IMR-90 (cell line): ENCODE results near the gene RIC8A. TPM values are rescaled to one million over a fixed set of nuclear protein-coding genes. Genes with fewer than 3 reads are reported as not detected.

ENCODE experiments used
- ATAC-seq: fragments of 200-7000 bp; cut with Tn5 transposase; 2 replicates; pipeline ENCODE4 v1.9.1; 2020; ENCODE audit warnings: low read depth, mild to moderate bottlenecking, moderate library complexity
- BruUV-seq: library from RNA; stranded (reverse); fragments of 400-500 nt; replicated peaks from 2 replicates; lab custom pipeline; 2021; lab: Mats Ljungman, UMichigan
- CTCF ChIA-PET: fragments of 300-600 bp; formaldehyde crosslinking; extraction: SDS; loops from one replicate; lab custom pipeline; 2021; ENCODE audit warnings: antibody characterized with exemption; lab: Yijun Ruan, JAX
- POLR2A ChIA-PET: fragments of 300-600 bp; sonication (Branson Sonifier 250); formaldehyde crosslinking; loops from one replicate; lab custom pipeline; 2022; ENCODE audit warnings: antibody characterized with exemption; ENCODE audit not compliant: unreplicated experiment; lab: Charles Lee
- DNase-seq: peaks from one replicate; pipeline ENCODE4 v3.0.0; 2013
- H2AFZ ChIP-seq: replicated peaks from 2 replicates; pipeline ENCODE3; 2013; ENCODE audit warnings: low read length, mild to moderate bottlenecking; ENCODE audit not compliant: poor library complexity
- H2AK5ac ChIP-seq: 2 replicates; pipeline ENCODE4 v1.6.1; 2013; ENCODE audit warnings: low read depth, low read length, inconsistent platforms
- H2AK9ac ChIP-seq: replicated peaks from 2 replicates; pipeline ENCODE3; 2013; ENCODE audit warnings: mild to moderate bottlenecking, low read depth, low read length, moderate library complexity; ENCODE audit not compliant: poor library complexity
- H2BK120ac ChIP-seq: 2 replicates; pipeline ENCODE4 v1.6.1; 2013; ENCODE audit warnings: low read depth, low read length, inconsistent platforms
- H2BK15ac ChIP-seq: 3 replicates; pipeline ENCODE4 v1.6.1; 2013; ENCODE audit warnings: low read depth, low read length, inconsistent platforms
- H2BK20ac ChIP-seq: 2 replicates; pipeline ENCODE4 v1.6.1; 2013; ENCODE audit warnings: low read depth, mild to moderate bottlenecking, inconsistent platforms, low read length, moderate library complexity
- H2BK5ac ChIP-seq: 2 replicates; pipeline ENCODE4 v1.6.1; 2013; ENCODE audit warnings: mild to moderate bottlenecking, low read depth, low read length, inconsistent platforms; ENCODE audit not compliant: poor library complexity, severe bottlenecking
- H3K14ac ChIP-seq: replicated peaks from 2 replicates; pipeline ENCODE4 v1.6.1; 2013; ENCODE audit warnings: low read depth, low read length, inconsistent platforms
- H3K18ac ChIP-seq: 2 replicates; pipeline ENCODE4 v1.6.1; 2013; ENCODE audit warnings: low read depth, low read length, control low read depth
- H3K23ac ChIP-seq: 2 replicates; pipeline ENCODE4 v1.6.1; 2013; ENCODE audit warnings: low read depth, low read length, inconsistent platforms
- H3K27ac ChIP-seq: 2 replicates; pipeline ENCODE4 v1.5.1; 2013; ENCODE audit warnings: mild to moderate bottlenecking, control low read depth, low read length; ENCODE audit not compliant: insufficient read depth
- H3K27me3 ChIP-seq: 2 replicates; pipeline ENCODE4 v1.6.1; 2013; ENCODE audit warnings: low read length; ENCODE audit not compliant: control insufficient read depth, insufficient read depth
- H3K36me3 ChIP-seq: 2 replicates; pipeline ENCODE4 v1.6.1; 2013; ENCODE audit warnings: low read length, mixed read lengths; ENCODE audit not compliant: control insufficient read depth, insufficient read depth
- H3K4ac ChIP-seq: 2 replicates; pipeline ENCODE4 v1.6.1; 2013; ENCODE audit warnings: low read depth, low read length, inconsistent platforms
- H3K4me1 ChIP-seq: 2 replicates; pipeline ENCODE4 v1.6.1; 2013; ENCODE audit warnings: low read length, mixed read lengths; ENCODE audit not compliant: control insufficient read depth, insufficient read depth
- H3K4me2 ChIP-seq: 2 replicates; pipeline ENCODE4 v1.6.1; 2013; ENCODE audit warnings: low read depth, mild to moderate bottlenecking, control low read depth, low read length, moderate library complexity
- H3K4me3 ChIP-seq: 2 replicates; pipeline ENCODE4 v1.5.1; 2013; ENCODE audit warnings: low read depth, mild to moderate bottlenecking, control low read depth, low read length, moderate library complexity; ENCODE audit not compliant: insufficient read depth
- H3K56ac ChIP-seq: 2 replicates; pipeline ENCODE4 v1.6.1; 2013; ENCODE audit warnings: low read length, inconsistent platforms; ENCODE audit not compliant: insufficient read depth; ENCODE audit errors: extremely low read depth
- H3K79me1 ChIP-seq, 2 experiments: 2 replicates each; pipeline ENCODE4 v1.6.1; 2013; ENCODE audit warnings: low read length in 2 of 2, inconsistent platforms in 1 of 2, low read depth in 1 of 2
- H3K9ac ChIP-seq: 2 replicates; pipeline ENCODE4 v1.6.1; 2013; ENCODE audit warnings: low read depth, low read length, control low read depth
- H3K9me1 ChIP-seq: 2 replicates; pipeline ENCODE4 v1.6.1; 2013; ENCODE audit warnings: low read length, inconsistent platforms; ENCODE audit not compliant: insufficient read depth
- H3K9me3 ChIP-seq: 2 replicates; pipeline ENCODE4 v1.6.1; 2013; ENCODE audit warnings: low read length; ENCODE audit not compliant: control insufficient read depth, insufficient read depth
- H4K20me1 ChIP-seq: 2 replicates; pipeline ENCODE4 v1.6.1; 2013; ENCODE audit warnings: low read length, inconsistent platforms; ENCODE audit not compliant: insufficient read depth
- H4K5ac ChIP-seq: 2 replicates; pipeline ENCODE4 v1.6.1; 2013; ENCODE audit warnings: mild to moderate bottlenecking, low read depth, low read length, control low read depth
- H4K8ac ChIP-seq, 2 experiments: 2 replicates each; pipeline ENCODE4 v1.6.1; 2013; ENCODE audit warnings: low read depth in 2 of 2, low read length in 2 of 2, control low read depth in 1 of 2, inconsistent platforms in 1 of 2
- H4K91ac ChIP-seq: 2 replicates; pipeline ENCODE4 v1.6.1; 2013; ENCODE audit warnings: low read depth, low read length, inconsistent platforms; ENCODE audit not compliant: insufficient read depth
- CEBPB ChIP-seq: IDR thresholded peaks from 2 replicates; pipeline ENCODE4 v1.6.1; 2012; ENCODE audit warnings: low read depth, low read length, improper control_type of control experiment
- FOS ChIP-seq: fragments of 150-350 bp; IDR thresholded peaks from 2 replicates; pipeline ENCODE4 v1.6.1; 2016; ENCODE audit warnings: low read depth, low read length
- MAFK ChIP-seq: IDR thresholded peaks from 2 replicates; pipeline ENCODE4 v1.6.1; 2012; ENCODE audit warnings: low read depth, low read length, improper control_type of control experiment
- MAZ ChIP-seq: IDR thresholded peaks from 2 replicates; pipeline ENCODE4 v1.6.1; 2012; ENCODE audit warnings: low read depth, mild to moderate bottlenecking, low read length, improper control_type of control experiment, moderate library complexity, borderline replicate concordance
- MXI1 ChIP-seq: IDR thresholded peaks from 2 replicates; pipeline ENCODE4 v1.6.1; 2012; ENCODE audit warnings: low read depth, mild to moderate bottlenecking, low read length, moderate library complexity, borderline replicate concordance
- NFE2L2 ChIP-seq: fragments of 150-350 bp; IDR thresholded peaks from 2 replicates; pipeline ENCODE4 v1.6.1; 2016; ENCODE audit warnings: low read depth, mild to moderate bottlenecking, low read length
- RAD21 ChIP-seq: IDR thresholded peaks from 2 replicates; pipeline ENCODE4 v1.6.1; 2012; ENCODE audit warnings: low read length, improper control_type of control experiment
- RFX5 ChIP-seq: IDR thresholded peaks from 2 replicates; pipeline ENCODE4 v1.8.0; 2012; ENCODE audit warnings: low read depth, mild to moderate bottlenecking, low read length, moderate library complexity
- WGBS, 2 experiments: methylation state at CpG; one replicate each; pipeline versions ENCODE4 v1.1.5 to v1.1.7; 2013; ENCODE audit warnings: missing lambda C conversion rate in 2 of 2; ENCODE audit not compliant: insufficient read length in 1 of 2; ENCODE audit errors: extremely low coverage in 2 of 2; 5-methylcytosine and 5-hydroxymethylcytosine counted together
- dilution Hi-C: fragments of 300-500 bp; cut with HindIII; formaldehyde crosslinking; loops from one replicate; pipeline ENCODE4 v1.14.3; 2018; ENCODE audit warnings: low sequenced_read_pairs; ENCODE audit not compliant: unreplicated experiment
- in situ Hi-C: fragments of 300-500 bp; cut with MboI; formaldehyde crosslinking; loops from 3 replicates; pipeline ENCODE4 v1.14.3; 2019; ENCODE audit warnings: low sequenced_read_pairs, inconsistent platforms, mixed read lengths
- intact Hi-C: fragments of 100-400 bp; cut with micrococcal nuclease; formaldehyde crosslinking; loops from 2 replicates; pipeline ENCODE4 v1.10.0; 2022
- polyA plus RNA-seq, 3 experiments: library from polyadenylated mRNA; depleted of rRNA; stranded (reverse); fragments of >200 nt; gene quantifications; 2 replicates each; pipeline ENCODE4 v1.2.3, GENCODE V29; 2012; ENCODE audit warnings: low replicate concordance in 1 of 3
- total RNA-seq: library from RNA; depleted of rRNA; stranded (reverse); fragments of >200 nt; gene quantifications from 2 replicates; pipeline ENCODE4 v1.2.3, GENCODE V29; 2012
- TF ChIP-seq, protein P1 (sequence below): conservative IDR thresholded peaks from 2 replicates; pipeline ENCODE4 v1.5.1; 2012; ENCODE audit warnings: mild to moderate bottlenecking, low read depth, low read length, improper control_type of control experiment
- TF ChIP-seq, protein P2 (sequence below): fragments of 150-350 bp; IDR thresholded peaks from 2 replicates; pipeline ENCODE4 v1.6.1; 2017; ENCODE audit warnings: mild to moderate bottlenecking, antibody characterized with exemption, low read length, low read depth

RIC8A gene
- total and polyA plus RNA-seq, 2 of the 4 experiments (the other 2 are of a cell fraction), result 129 to 188 TPM

DNA sequence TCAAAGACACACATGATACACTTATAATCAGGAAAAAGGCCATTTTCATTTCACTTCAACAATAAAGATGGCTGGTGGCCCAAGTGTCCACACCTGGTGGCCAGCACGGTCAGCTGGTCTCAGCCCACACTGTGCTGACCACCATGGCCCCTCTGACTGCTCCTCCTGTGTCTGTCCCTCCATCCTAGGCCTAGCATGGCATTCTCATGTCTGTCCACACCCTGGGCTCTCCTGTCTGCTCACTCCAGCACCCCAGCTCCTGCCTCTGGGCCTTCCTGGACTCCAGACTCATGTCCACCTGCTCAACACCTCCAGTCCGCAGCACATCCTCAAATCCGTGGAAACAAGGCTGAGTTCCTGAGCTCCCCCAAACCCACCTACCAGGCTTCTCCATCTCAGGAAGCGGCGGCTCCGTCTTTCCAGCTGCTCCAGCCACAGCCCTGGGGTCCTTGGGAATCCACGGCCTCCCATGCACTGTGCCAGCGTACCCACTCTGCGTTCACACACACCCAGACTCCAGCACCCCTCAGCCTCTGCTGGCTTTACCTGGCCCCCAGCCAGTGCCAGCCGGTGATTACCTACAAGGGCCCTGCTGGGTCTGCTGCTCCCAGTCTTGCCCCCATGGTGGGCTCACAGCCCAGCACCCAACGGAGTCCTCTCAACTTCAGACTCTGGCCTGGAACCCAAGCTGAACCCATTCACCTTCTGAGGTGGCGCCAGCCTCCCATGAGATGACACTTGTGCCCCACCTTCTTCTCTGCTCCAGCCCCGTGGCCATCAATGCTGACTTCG lies 14.7 kb downstream of the RIC8A start (continued):
- no peak for TF ChIP-seq RAD21

DNA sequence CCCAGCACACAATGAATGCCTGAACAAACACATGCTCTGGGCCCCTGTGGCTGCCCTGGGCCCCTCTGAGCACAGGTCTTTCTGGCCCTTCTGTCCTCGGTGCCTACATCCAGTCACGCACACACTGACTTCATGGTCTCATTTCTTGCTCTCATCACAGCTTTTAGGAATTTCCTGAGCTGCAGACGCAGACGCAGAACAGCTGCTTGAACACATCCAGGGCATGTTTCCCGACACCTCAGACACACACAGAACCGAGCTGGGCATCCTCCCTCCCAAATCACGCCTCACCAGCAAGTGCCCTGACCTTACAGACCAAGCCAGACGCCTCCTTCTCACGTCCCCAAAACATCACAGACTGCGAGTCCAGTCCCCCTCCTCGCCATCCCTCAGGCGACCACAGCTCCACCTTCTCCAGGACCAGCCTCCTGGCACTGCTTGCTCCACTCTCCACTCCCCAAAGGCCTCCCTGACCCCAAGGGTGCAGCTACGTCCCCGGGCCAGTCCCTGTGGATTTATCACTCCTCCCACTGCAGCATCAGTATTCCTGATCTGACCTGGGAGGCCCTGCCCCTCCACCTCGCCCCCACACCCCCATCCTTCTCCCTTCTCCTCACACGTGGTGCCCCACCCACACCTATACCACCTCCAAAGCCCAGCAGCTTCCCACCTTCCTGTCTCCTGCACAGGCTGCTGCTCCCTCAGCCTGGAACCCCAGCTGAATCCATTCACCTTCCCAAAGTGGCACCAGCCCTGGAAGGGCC lies 15.7 kb downstream of the RIC8A start:
- ChIA-PET CTCF (no interaction called here), POLR2A (no interaction called here)
- intact Hi-C loops, result no loop called here
- H3K4me1 ChIP-seq, result peaks cover 3% of the 10 kb centered on the region; the same call in 1 of the 2 replicates
- no peak overlapping the region for H4K5ac ChIP-seq
- H3K4me3 ChIP-seq, result no peak overlapping the region
- H2AK5ac ChIP-seq, result no peak overlapping the region
- ATAC-seq (peak; percentile 61), DNase-seq (peak; percentile 56)
- H3K56ac ChIP-seq, result no peak overlapping the region
- no peak overlapping the region for H4K8ac ChIP-seq
- H3K9ac ChIP-seq, result no peak overlapping the region
- no peak overlapping the region for H2BK120ac ChIP-seq
- peaks cover 16% of the 10 kb centered on the region for H3K36me3 ChIP-seq
- H2AFZ ChIP-seq, result no peak overlapping the region
- 55% methylated on average over 10 of the region's 16 CpGs; no CpG with 5 or more reads in 1 of the 2 experiments for WGBS, 2 experiments
- no peaks in the 10 kb centered on the region for H3K9me1 ChIP-seq
- peaks cover 8 to 22% of the 10 kb centered on the region in 2 experiments; a peak in 3 of 4 replicates for H3K79me1 ChIP-seq
- H2BK20ac ChIP-seq, result no peak overlapping the region
- H2BK5ac ChIP-seq, result no peak overlapping the region
- H3K4ac ChIP-seq, result no peak overlapping the region
- no peaks in the 10 kb centered on the region for H3K9me3 ChIP-seq
- H2BK15ac ChIP-seq, result no peak overlapping the region
- H4K20me1 ChIP-seq, result peaks cover 3% of the 10 kb centered on the region; the same call in 1 of the 2 replicates
- dilution Hi-C loops, result no loop called here
- no peak overlapping the region for H2AK9ac ChIP-seq
- H3K27ac ChIP-seq, result no peak overlapping the region
- in situ Hi-C loops, result loop anchor here (10.0 kb wide), 1 partner anchor 62 kb away; the partner anchor contains the start of gene PGGHG
- H3K18ac ChIP-seq, result no peak overlapping the region
- no peak overlapping the region for H3K23ac ChIP-seq
- H4K91ac ChIP-seq, result no peak overlapping the region; the same call in 1 of the 2 replicates
- no peak overlapping the region for H3K4me2 ChIP-seq
- no peak overlapping the region for H3K14ac ChIP-seq
- no TSS peak for BruUV-seq
- H3K27me3 ChIP-seq, result no peaks in the 10 kb centered on the region
- TF ChIP-seq MXI1 (no peak), MAFK (no peak), RFX5 (no peak), NFE2L2 (no peak), FOS (no peak), CEBPB (no peak), MAZ (no peak)
- TF ChIP-seq, protein P1, sequence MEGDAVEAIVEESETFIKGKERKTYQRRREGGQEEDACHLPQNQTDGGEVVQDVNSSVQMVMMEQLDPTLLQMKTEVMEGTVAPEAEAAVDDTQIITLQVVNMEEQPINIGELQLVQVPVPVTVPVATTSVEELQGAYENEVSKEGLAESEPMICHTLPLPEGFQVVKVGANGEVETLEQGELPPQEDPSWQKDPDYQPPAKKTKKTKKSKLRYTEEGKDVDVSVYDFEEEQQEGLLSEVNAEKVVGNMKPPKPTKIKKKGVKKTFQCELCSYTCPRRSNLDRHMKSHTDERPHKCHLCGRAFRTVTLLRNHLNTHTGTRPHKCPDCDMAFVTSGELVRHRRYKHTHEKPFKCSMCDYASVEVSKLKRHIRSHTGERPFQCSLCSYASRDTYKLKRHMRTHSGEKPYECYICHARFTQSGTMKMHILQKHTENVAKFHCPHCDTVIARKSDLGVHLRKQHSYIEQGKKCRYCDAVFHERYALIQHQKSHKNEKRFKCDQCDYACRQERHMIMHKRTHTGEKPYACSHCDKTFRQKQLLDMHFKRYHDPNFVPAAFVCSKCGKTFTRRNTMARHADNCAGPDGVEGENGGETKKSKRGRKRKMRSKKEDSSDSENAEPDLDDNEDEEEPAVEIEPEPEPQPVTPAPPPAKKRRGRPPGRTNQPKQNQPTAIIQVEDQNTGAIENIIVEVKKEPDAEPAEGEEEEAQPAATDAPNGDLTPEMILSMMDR, result no peak
- TF ChIP-seq, protein P2, sequence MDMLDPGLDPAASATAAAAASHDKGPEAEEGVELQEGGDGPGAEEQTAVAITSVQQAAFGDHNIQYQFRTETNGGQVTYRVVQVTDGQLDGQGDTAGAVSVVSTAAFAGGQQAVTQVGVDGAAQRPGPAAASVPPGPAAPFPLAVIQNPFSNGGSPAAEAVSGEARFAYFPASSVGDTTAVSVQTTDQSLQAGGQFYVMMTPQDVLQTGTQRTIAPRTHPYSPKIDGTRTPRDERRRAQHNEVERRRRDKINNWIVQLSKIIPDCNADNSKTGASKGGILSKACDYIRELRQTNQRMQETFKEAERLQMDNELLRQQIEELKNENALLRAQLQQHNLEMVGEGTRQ, result no peak
